MCF 10A (cell line): ENCODE data around the gene SAMD4A. TPM values are rescaled to one million over a fixed set of nuclear protein-coding genes. Genes with fewer than 3 reads are reported as not detected.

Source experiments
- BruUV-seq: library from RNA; stranded (reverse); fragments of 400-500 nt; replicated peaks from 2 replicates; lab custom pipeline; 2021; lab: Mats Ljungman, UMichigan
- CTCF ChIA-PET: fragments of 300-600 bp; sonication (Branson Sonifier 250); formaldehyde crosslinking; extraction: SDS; loops from one replicate; lab custom pipeline; 2021; ENCODE audit warnings: antibody characterized with exemption, inconsistent platforms; lab: Yijun Ruan, JAX
- POLR2A ChIA-PET: fragments of 300-600, 350-650 bp; sonication (Branson Sonifier 250); formaldehyde crosslinking; extraction: SDS; loops from one replicate; lab custom pipeline; 2020; ENCODE audit warnings: antibody characterized with exemption, inconsistent platforms; lab: Yijun Ruan, JAX
- DNase-seq: peaks from one replicate; pipeline ENCODE4 v3.0.0-alpha.2; 2018; ENCODE audit not compliant: unreplicated experiment
- H3K27ac Mint-ChIP-seq: one replicate; pipeline ENCODE4 v1.8.0; 2022; ENCODE audit warnings: mild to moderate bottlenecking, low read depth, mixed read lengths; ENCODE audit not compliant: unreplicated experiment
- H3K27me3 Mint-ChIP-seq: one replicate; pipeline ENCODE4 v1.8.0; 2022; ENCODE audit warnings: mixed read lengths; ENCODE audit not compliant: insufficient read depth, unreplicated experiment
- H3K36me3 Mint-ChIP-seq: one replicate; pipeline ENCODE4 v1.8.0; 2022; ENCODE audit warnings: mild to moderate bottlenecking, moderate library complexity, mixed read lengths; ENCODE audit not compliant: insufficient read depth, unreplicated experiment
- H3K4me1 Mint-ChIP-seq: one replicate; pipeline ENCODE4 v1.8.0; 2022; ENCODE audit warnings: mixed read lengths; ENCODE audit not compliant: insufficient read depth, unreplicated experiment
- H3K4me3 Mint-ChIP-seq: one replicate; pipeline ENCODE4 v1.8.0; 2022; ENCODE audit warnings: mild to moderate bottlenecking, moderate library complexity, mixed read lengths; ENCODE audit not compliant: unreplicated experiment
- H3K9me3 Mint-ChIP-seq: one replicate; pipeline ENCODE4 v1.8.0; 2022; ENCODE audit warnings: mixed read lengths; ENCODE audit not compliant: unreplicated experiment
- intact Hi-C: fragments of 100-400 bp; cut with micrococcal nuclease; formaldehyde crosslinking; loops from 2 replicates; pipeline ENCODE4 v1.14.1; 2022
- total RNA-seq: library from RNA; stranded (reverse); gene quantifications from 2 replicates; pipeline ENCODE4 v1.2.3, GENCODE V29; 2022
- TF ChIP-seq, protein P1 (sequence below): fragments of 200-600 bp; IDR thresholded peaks from one replicate; pipeline ENCODE4 v1.8.0; 2022; ENCODE audit warnings: antibody characterized with exemption, mild to moderate bottlenecking; ENCODE audit not compliant: unreplicated experiment

SAMD4A gene
- total RNA-seq, 1 experiment from 2014 or later, result 63.5 TPM

GRCh38 chr14:54724676-54725325 lies 157.9 kb downstream of the SAMD4A start:
- Mint-ChIP-seq H3K36me3 (no peaks in the 10 kb centered on the region), H3K4me3 (no peak overlapping the region), H3K4me1 (peaks cover 6% of the 10 kb centered on the region), H3K27me3 (no peaks in the 10 kb centered on the region), H3K27ac (no peak overlapping the region), H3K9me3 (no peaks in the 10 kb centered on the region)
- no TSS peak for BruUV-seq
- intact Hi-C loops, result no loop called here
- TF ChIP-seq, protein P1, sequence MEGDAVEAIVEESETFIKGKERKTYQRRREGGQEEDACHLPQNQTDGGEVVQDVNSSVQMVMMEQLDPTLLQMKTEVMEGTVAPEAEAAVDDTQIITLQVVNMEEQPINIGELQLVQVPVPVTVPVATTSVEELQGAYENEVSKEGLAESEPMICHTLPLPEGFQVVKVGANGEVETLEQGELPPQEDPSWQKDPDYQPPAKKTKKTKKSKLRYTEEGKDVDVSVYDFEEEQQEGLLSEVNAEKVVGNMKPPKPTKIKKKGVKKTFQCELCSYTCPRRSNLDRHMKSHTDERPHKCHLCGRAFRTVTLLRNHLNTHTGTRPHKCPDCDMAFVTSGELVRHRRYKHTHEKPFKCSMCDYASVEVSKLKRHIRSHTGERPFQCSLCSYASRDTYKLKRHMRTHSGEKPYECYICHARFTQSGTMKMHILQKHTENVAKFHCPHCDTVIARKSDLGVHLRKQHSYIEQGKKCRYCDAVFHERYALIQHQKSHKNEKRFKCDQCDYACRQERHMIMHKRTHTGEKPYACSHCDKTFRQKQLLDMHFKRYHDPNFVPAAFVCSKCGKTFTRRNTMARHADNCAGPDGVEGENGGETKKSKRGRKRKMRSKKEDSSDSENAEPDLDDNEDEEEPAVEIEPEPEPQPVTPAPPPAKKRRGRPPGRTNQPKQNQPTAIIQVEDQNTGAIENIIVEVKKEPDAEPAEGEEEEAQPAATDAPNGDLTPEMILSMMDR, result no peak
- DNase-seq, result no peak
- ChIA-PET CTCF (interaction anchor here (0.5 to 1.7 kb wide), 4 partner anchors 23 to 161 kb away, joined by 3 to 5 read pairs (median 4); no protein-coding TSS in a partner anchor), POLR2A (interaction anchor here (0.9 kb wide), 1 partner anchor 159 kb away, joined by 3 read pairs; no protein-coding TSS in a partner anchor)

DNA sequence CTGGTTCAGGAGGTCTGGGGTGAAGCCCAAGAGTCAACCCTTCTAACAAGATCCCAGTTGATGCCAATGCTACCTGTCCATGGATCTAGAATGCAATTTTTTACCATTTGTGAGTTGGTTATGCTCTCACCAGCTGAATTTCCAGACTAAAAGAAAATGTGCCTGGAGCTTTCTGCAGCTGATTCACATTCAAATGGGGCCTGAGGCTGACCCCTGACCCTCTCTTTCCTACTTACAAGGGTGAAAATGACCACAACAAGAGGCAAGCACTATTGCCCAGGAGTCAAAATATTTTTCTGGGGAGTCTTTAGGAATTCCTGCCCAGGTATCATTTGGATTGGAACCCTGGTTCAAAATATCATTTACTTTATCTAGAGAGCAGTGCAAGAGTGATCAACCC lies 159.1 kb downstream of the SAMD4A start:
- peaks cover 12% of the 10 kb centered on the region for H3K4me1 Mint-ChIP-seq
- CTCF ChIA-PET, result interaction anchor here (1.1 kb wide), 1 partner anchor 22 kb away, joined by 3 read pairs; no protein-coding TSS in a partner anchor
- no peaks in the 10 kb centered on the region for H3K9me3 Mint-ChIP-seq
- BruUV-seq, result no TSS peak
- TF ChIP-seq, protein P1, result no peak
- no peak for DNase-seq
- POLR2A ChIA-PET, result interaction anchor here (0.9 kb wide), 1 partner anchor 160 kb away, joined by 3 read pairs; no protein-coding TSS in a partner anchor
- H3K36me3 Mint-ChIP-seq, result no peaks in the 10 kb centered on the region
- no peak overlapping the region for H3K27ac Mint-ChIP-seq
- H3K4me3 Mint-ChIP-seq, result no peak overlapping the region
- intact Hi-C loops, result no loop called here
- no peaks in the 10 kb centered on the region for H3K27me3 Mint-ChIP-seq

GRCh38 chr14:54727929-54728328 lies 161.0 kb downstream of the SAMD4A start:
- H3K4me3 Mint-ChIP-seq, result no peak overlapping the region
- intact Hi-C loops, result no loop called here
- DNase-seq, result no peak
- TF ChIP-seq, protein P1, result no peak
- no TSS peak for BruUV-seq
- H3K27me3 Mint-ChIP-seq, result no peaks in the 10 kb centered on the region
- no peaks in the 10 kb centered on the region for H3K9me3 Mint-ChIP-seq
- H3K36me3 Mint-ChIP-seq, result peaks cover 8% of the 10 kb centered on the region
- H3K4me1 Mint-ChIP-seq, result peaks cover 10% of the 10 kb centered on the region
- H3K27ac Mint-ChIP-seq, result no peak overlapping the region
- ChIA-PET CTCF (interaction anchor here (0.6 to 1.2 kb wide), 2 partner anchors 17 to 37 kb away, joined by 3 to 4 read pairs; no protein-coding TSS in a partner anchor), POLR2A (interaction anchor here (0.6 kb wide), 1 partner anchor 15 kb away, joined by 3 read pairs; no protein-coding TSS in a partner anchor)

DNA sequence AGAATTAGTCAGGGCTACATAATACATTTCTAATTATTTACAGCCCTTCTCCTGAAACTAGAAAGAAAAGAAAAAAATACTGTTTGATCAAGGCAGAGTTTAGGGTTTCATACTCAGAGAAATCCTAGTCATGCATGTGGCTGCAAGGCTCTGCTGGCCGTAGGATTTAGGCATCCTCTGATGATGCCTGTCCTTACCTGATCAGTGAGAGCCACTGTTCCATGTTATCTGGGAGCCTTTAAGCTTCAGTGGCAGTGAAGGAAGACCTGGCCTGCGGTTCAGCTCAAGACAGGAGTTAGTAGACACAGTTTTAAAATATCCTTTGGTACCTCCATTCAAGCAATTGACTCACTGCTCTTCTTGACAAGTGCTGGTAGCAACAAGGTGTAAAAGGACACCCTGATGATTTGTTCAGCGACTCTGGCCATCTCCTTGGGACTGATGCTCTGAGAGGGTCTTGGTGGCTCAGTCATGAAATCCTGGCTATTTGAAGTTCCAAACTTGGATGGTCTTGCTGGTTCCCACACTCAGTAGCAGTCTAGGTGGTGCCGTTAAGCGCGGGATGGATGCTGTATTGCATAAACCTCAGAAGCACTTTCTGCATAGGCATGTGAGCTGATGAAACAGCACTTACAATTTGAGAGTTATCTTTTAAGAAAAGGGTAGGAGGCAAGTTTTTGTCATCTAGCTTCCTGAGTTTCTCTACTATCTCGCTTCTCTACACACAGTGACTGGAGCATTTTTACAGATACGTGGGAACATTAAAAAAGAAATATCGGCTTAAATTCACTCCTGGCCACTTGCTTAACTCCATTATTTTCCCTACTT lies 162.0 kb downstream of the SAMD4A start:
- intact Hi-C loops, result no loop called here
- no peaks in the 10 kb centered on the region for H3K27me3 Mint-ChIP-seq
- CTCF ChIA-PET, result interaction anchor here (1.0 kb wide), 1 partner anchor 38 kb away, joined by 4 read pairs; no protein-coding TSS in a partner anchor
- POLR2A ChIA-PET, result interaction anchor here (0.6 to 1.1 kb wide), 2 partner anchors 11 to 16 kb away, joined by 3 to 4 read pairs; no protein-coding TSS in a partner anchor
- peaks cover 13% of the 10 kb centered on the region for H3K36me3 Mint-ChIP-seq
- H3K27ac Mint-ChIP-seq, result no peak overlapping the region
- TF ChIP-seq, protein P1, result no peak
- H3K4me3 Mint-ChIP-seq, result no peak overlapping the region
- H3K9me3 Mint-ChIP-seq, result no peaks in the 10 kb centered on the region
- BruUV-seq, result no TSS peak
- H3K4me1 Mint-ChIP-seq, result peaks cover 10% of the 10 kb centered on the region
- no peak for DNase-seq
